Activated T-cell treated with anti-CD3 and anti-CD28 coated beads, Interleukin-2, amount 50 U/mL, for 48 hours (primary cell): ENCODE data around the gene ANKH.
"Not testable (repeated sequence)": the region's sequence is repeated elsewhere in the genome, so short reads cannot be mapped to it uniquely, and the experiment has no call there.

Experiments
- DNase-seq, 2 experiments: peaks; one replicate each; pipeline ENCODE4 v3.0.0-alpha.2; 2020

ANKH gene

GRCh38 chr5:14824499-14824898 lies 47.1 kb downstream of the ANKH start:
- DNase-seq: no peak

GRCh38 chr5:14821100-14821845 lies 50.3 kb downstream of the ANKH start:
- DNase-seq: no peak

GRCh38 chr5:14818931-14819790 lies 52.4 kb downstream of the ANKH start:
- no peak for DNase-seq

- DNase-seq: not testable (repeated sequence)
Observed at GRCh38 chr5:14817762-14818136, 53.8 kb downstream of the ANKH start.

- peak; percentile 66 for DNase-seq
Observed at GRCh38 chr5:14816999-14817761, 54.4 kb downstream of the ANKH start.

- DNase-seq: no peak
Observed at GRCh38 chr5:14816374-14816998, 55.1 kb downstream of the ANKH start.

GRCh38 chr5:14813747-14814146 lies 57.8 kb downstream of the ANKH start:
- no peak for DNase-seq

GRCh38 chr5:14812166-14812565 lies 59.4 kb downstream of the ANKH start:
- DNase-seq: no peak

GRCh38 chr5:14810928-14811572 lies 60.5 kb downstream of the ANKH start:
- DNase-seq: no peak

- no peak for DNase-seq
Observed at GRCh38 chr5:14810282-14810681, 61.3 kb downstream of the ANKH start.

- peak; percentile 80 to 84 for DNase-seq
Observed at GRCh38 chr5:14809369-14810155, 62.0 kb downstream of the ANKH start.

- DNase-seq: no peak
Observed at GRCh38 chr5:14807471-14807870, 64.1 kb downstream of the ANKH start.

GRCh38 chr5:14806456-14806855 lies 65.1 kb downstream of the ANKH start:
- DNase-seq: no peak

- no peak for DNase-seq
Observed at GRCh38 chr5:14802541-14802940, 69.0 kb downstream of the ANKH start.

GRCh38 chr5:14801792-14802191 lies 69.8 kb downstream of the ANKH start:
- DNase-seq: no peak

- DNase-seq: not testable (repeated sequence)
Observed at GRCh38 chr5:14797385-14797784, 74.2 kb downstream of the ANKH start.

GRCh38 chr5:14794583-14795230 lies 76.9 kb downstream of the ANKH start:
- peak in 1 of 2 experiments; percentile 5 for DNase-seq

- no peak for DNase-seq
Observed at GRCh38 chr5:14793851-14794250, 77.7 kb downstream of the ANKH start.

GRCh38 chr5:14790911-14791310 lies 80.7 kb downstream of the ANKH start:
- no peak for DNase-seq

GRCh38 chr5:14790220-14790619 lies 81.4 kb downstream of the ANKH start:
- DNase-seq: no peak
